OCI-LY1 (cell line): ENCODE measurements around the gene WDFY2.

ENCODE experiments used
- H2AFZ ChIP-seq: fragments of 200-600 bp; sonication (generic), shearing (Covaris generic); 2 replicates; pipeline ENCODE4 v1.6.0; 2014; ENCODE audit warnings: antibody characterized with exemption, mild to moderate bottlenecking, low read length
- H3F3A ChIP-seq: fragments of 200-600 bp; sonication (generic), shearing (Covaris generic); 2 replicates; pipeline ENCODE4 v1.6.0; 2014; ENCODE audit warnings: mild to moderate bottlenecking, antibody characterized with exemption, low read length, moderate library complexity; ENCODE audit not compliant: insufficient read depth
- H3K27ac ChIP-seq: fragments of 200-600 bp; sonication (generic); 2 replicates; pipeline ENCODE4 v1.5.1; 2014; ENCODE audit warnings: low read length, mixed run types, mild to moderate bottlenecking, low read depth; ENCODE audit not compliant: poor library complexity, severe bottlenecking
- H3K27me3 ChIP-seq: fragments of 200-600 bp; sonication (generic); 2 replicates; pipeline ENCODE4 v1.6.0; 2014; ENCODE audit warnings: antibody characterized with exemption, mild to moderate bottlenecking, low read length, moderate library complexity; ENCODE audit not compliant: insufficient read depth
- H3K36me3 ChIP-seq: fragments of 200-600 bp; sonication (generic); 2 replicates; pipeline ENCODE4 v1.6.1; 2014; ENCODE audit warnings: mild to moderate bottlenecking, antibody characterized with exemption, low read length, moderate library complexity, mixed read lengths; ENCODE audit not compliant: insufficient read depth
- H3K4me1 ChIP-seq: fragments of 200-600 bp; sonication (generic); 2 replicates; pipeline ENCODE4 v1.5.1; 2014; ENCODE audit warnings: mild to moderate bottlenecking, low read length, moderate library complexity; ENCODE audit not compliant: insufficient read depth, severe bottlenecking
- H3K4me2 ChIP-seq: fragments of 200-600 bp; sonication (generic), shearing (Covaris generic); 2 replicates; pipeline ENCODE4 v1.6.1; 2014; ENCODE audit warnings: low read length
- H3K4me3 ChIP-seq: fragments of 200-600 bp; sonication (generic); 2 replicates; pipeline ENCODE4 v1.5.1; 2014; ENCODE audit warnings: low read length, low read depth, mild to moderate bottlenecking, mixed read lengths; ENCODE audit not compliant: poor library complexity, severe bottlenecking
- H3K79me2 ChIP-seq: fragments of 200-600 bp; shearing (Covaris generic); 2 replicates; pipeline ENCODE4 v1.6.1; 2016; ENCODE audit warnings: mixed run types, low read length, mixed read lengths; ENCODE audit not compliant: insufficient read depth
- H3K9ac ChIP-seq: fragments of 200-600 bp; sonication (generic), shearing (Covaris generic); 2 replicates; pipeline ENCODE4 v1.6.1; 2014; ENCODE audit warnings: mild to moderate bottlenecking, low read length, mixed read lengths
- H3K9me2 ChIP-seq: fragments of 200-600 bp; sonication (generic), shearing (Covaris generic); 2 replicates; pipeline ENCODE4 v1.6.1; 2014; ENCODE audit warnings: low read depth, mild to moderate bottlenecking, low read length, mixed read lengths
- H3K9me3 ChIP-seq: fragments of 200-600 bp; shearing (Covaris generic); 2 replicates; pipeline ENCODE4 v1.6.1; 2014; ENCODE audit warnings: low read length, mixed read lengths
- H4K20me1 ChIP-seq: fragments of 200-600 bp; sonication (generic), shearing (Covaris generic); 2 replicates; pipeline ENCODE4 v1.6.0; 2016; ENCODE audit warnings: mild to moderate bottlenecking, low read length; ENCODE audit not compliant: insufficient read depth
- CTCF ChIP-seq: fragments of 200-600 bp; sonication (generic), shearing (Covaris generic); IDR thresholded peaks from 2 replicates; pipeline ENCODE4 v1.5.1; 2017; ENCODE audit warnings: mild to moderate bottlenecking, antibody characterized with exemption, low read length, moderate library complexity, mixed read lengths
- EZH2 ChIP-seq: fragments of 200-600 bp; sonication (generic), shearing (Covaris generic); IDR thresholded peaks from 2 replicates; pipeline ENCODE4 v1.8.0; 2017; ENCODE audit warnings: borderline replicate concordance, mixed run types, mild to moderate bottlenecking, antibody characterized with exemption, low read length, moderate library complexity, mixed read lengths

Gene WDFY2

GRCh38 chr13:51628059-51628852 lies 44.0 kb downstream of the WDFY2 start:
- Histone ChIP-seq H3K9me3 (no peaks in the 10 kb centered on the region), H3K9me2 (no peaks in the 10 kb centered on the region), H3K4me1 (no peaks in the 10 kb centered on the region), H3K4me3 (no peak overlapping the region), H3K27me3 (no peaks in the 10 kb centered on the region), H3F3A (no peaks in the 10 kb centered on the region), H2AFZ (no peak overlapping the region), H4K20me1 (no peaks in the 10 kb centered on the region), H3K27ac (no peak overlapping the region), H3K79me2 (no peaks in the 10 kb centered on the region), H3K4me2 (no peak overlapping the region), H3K36me3 (no peaks in the 10 kb centered on the region), H3K9ac (no peak overlapping the region)
- TF ChIP-seq CTCF: no peak

- Histone ChIP-seq H2AFZ (no peak overlapping the region), H3K27ac (no peak overlapping the region), H3K9ac (no peak overlapping the region), H4K20me1 (no peaks in the 10 kb centered on the region), H3K4me1 (no peaks in the 10 kb centered on the region), H3K36me3 (no peaks in the 10 kb centered on the region), H3K9me2 (no peaks in the 10 kb centered on the region), H3K79me2 (no peaks in the 10 kb centered on the region), H3K4me2 (no peak overlapping the region), H3F3A (no peaks in the 10 kb centered on the region), H3K4me3 (no peak overlapping the region), H3K27me3 (no peaks in the 10 kb centered on the region), H3K9me3 (no peaks in the 10 kb centered on the region)
- TF ChIP-seq CTCF: no peak
These were observed 45.4 kb downstream of the WDFY2 start for GRCh38 chr13:51629491-51630287.

GRCh38 chr13:51630288-51630615 lies 46.0 kb downstream of the WDFY2 start:
- H3K9ac ChIP-seq: no peak overlapping the region
- H3K36me3 ChIP-seq: no peaks in the 10 kb centered on the region
- no peaks in the 10 kb centered on the region for H3K27me3 ChIP-seq
- no peaks in the 10 kb centered on the region for H3K79me2 ChIP-seq
- H4K20me1 ChIP-seq: no peaks in the 10 kb centered on the region
- TF ChIP-seq EZH2 (no peak), CTCF (no peak)
- no peak overlapping the region for H3K27ac ChIP-seq
- H3F3A ChIP-seq: no peaks in the 10 kb centered on the region
- no peaks in the 10 kb centered on the region for H3K9me2 ChIP-seq
- no peak overlapping the region for H3K4me3 ChIP-seq
- peaks cover 3% of the 10 kb centered on the region for H3K4me1 ChIP-seq
- H2AFZ ChIP-seq: no peak overlapping the region
- H3K9me3 ChIP-seq: no peaks in the 10 kb centered on the region
- H3K4me2 ChIP-seq: no peak overlapping the region
